ENCODE data around the gene CADM3.

Gene CADM3, protein sequence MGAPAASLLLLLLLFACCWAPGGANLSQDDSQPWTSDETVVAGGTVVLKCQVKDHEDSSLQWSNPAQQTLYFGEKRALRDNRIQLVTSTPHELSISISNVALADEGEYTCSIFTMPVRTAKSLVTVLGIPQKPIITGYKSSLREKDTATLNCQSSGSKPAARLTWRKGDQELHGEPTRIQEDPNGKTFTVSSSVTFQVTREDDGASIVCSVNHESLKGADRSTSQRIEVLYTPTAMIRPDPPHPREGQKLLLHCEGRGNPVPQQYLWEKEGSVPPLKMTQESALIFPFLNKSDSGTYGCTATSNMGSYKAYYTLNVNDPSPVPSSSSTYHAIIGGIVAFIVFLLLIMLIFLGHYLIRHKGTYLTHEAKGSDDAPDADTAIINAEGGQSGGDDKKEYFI

DNA sequence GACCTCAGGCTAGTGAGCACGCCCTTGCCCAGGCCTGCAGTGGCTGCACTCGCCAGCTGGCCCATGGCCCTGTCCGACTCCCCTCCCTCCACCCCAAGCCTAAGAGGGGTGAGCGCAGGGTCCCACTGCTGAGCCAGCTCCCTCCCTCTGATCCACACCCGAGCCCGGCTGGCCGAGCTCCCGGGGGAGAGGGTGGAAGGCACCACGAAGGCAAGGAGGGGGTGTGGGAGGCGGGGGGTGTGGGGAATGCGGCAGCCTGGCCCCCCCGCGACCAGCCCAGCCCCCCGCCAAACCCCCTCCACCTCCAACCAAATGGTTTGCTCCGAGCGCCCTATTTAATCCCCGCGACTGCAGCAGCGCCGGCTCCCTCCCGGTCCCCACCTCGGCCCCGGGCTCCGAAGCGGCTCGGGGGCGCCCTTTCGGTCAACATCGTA, at the start of gene CADM3:
TSS of gene CADM3 (plus strand) at position 362 of the 434 bp plus-strand sequence. CDS start 151 bp downstream, outside the sequence.
- no peak for DNase-seq

- DNase-seq: no peak
These were observed 49.3 kb upstream of the CADM3 start for GRCh38 chr1:159122005-159122621.

GRCh38 chr1:159123587-159123986, 47.8 kb upstream of the CADM3 start:
- no peak for DNase-seq

- DNase-seq: peak; percentile 43
These were observed 39.0 kb upstream of the CADM3 start for GRCh38 chr1:159132271-159132881.

DNA sequence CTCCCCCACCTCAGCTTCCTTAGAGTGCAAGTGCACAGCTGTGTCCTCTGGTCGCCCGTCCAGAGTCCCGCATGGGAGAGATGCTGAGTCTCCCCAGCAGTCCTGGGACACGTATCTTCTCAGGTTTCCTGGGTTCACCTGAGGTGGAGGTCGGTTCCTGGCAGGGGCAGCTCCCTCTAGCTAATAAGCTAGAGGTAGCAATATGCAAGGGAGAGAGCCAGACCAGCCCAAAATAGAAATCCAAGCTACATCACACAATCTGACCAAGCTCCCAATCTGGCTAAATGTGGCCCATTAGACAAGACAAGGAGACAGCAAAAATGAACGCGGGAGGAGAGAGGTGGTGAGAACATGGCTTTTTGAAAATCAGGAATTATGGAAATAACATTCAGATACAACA, 30.9 kb upstream of the CADM3 start:
- no peak for DNase-seq

GRCh38 chr1:159141584-159142390, 29.6 kb upstream of the CADM3 start:
- DNase-seq: no peak

GRCh38 chr1:159142391-159142663, 29.1 kb upstream of the CADM3 start:
- no peak for DNase-seq

DNA sequence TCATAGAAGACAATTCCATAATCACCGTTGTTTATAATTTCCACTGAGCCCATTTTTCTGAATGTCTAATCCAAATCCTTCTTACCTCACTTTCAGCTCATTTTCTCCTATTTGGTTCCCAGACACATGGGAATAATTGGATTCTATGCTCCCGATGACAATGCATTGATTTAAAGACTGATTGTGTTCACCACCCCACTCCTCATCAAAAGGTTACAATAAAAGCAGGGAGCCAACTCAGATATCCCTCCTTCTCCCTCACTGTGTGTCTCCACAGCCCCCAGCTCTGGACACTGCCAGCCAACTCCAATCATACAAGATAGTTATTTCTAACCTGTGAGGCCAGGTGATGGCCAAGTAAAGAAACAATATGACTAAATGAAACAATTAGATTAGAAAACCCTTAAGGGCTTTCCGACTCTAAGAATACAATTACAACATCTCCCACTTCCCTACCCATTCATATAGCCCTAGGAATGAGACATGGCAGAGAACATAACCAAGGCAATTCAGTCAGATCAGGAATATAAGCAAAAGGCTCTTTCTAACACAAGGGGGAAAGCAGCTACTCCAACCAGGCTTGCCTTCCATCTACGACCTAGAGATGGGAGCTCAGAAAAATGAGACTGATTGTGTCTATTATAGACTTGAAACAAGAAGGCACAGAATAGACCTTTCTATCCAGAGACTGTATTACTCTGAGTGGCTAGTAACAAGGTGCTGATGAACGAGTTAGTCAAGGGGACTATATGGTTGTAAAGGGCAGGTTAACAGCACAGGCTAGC, 28.5 kb upstream of the CADM3 start:
- DNase-seq: no peak

DNA sequence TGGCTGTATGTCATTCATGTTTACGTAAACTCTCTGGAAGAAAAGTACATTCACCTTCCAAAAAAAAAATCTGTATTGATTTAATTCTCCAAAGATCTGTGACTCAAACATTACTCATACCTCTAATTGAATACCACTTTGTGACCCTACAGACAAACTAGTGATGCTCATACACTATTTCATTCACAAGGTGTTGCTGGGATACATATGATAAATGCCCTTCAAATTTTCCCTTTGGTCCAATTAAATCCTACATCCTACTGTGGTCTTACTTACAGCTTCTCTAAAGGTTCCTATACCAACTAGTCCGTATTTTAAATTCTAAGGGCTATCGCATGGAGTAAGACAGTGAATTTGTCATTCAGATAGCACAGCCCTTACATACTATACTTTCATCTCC, 26.8 kb upstream of the CADM3 start:
- DNase-seq: no peak

DNA sequence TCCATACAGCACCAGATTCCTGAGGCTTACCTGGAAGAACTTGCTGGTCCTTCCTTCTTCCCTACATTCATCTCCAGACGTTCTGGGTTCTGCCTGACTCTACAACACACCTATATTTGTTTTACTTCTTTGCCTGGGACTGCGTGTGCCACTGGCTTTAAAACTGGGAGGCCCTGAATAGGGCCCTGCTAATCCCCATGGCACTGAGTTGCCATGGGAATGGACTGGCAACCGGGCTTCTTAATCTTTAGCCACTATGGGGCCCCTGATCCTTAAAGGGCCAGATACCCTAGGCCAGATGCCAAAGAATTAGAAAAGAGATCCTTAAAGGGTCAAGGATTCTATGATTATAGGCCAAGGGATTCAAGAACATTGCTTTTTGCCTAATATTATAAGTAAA, 24.4 kb upstream of the CADM3 start:
- no peak for DNase-seq

GRCh38 chr1:159152031-159152430, 19.4 kb upstream of the CADM3 start:
- DNase-seq: no peak

DNA sequence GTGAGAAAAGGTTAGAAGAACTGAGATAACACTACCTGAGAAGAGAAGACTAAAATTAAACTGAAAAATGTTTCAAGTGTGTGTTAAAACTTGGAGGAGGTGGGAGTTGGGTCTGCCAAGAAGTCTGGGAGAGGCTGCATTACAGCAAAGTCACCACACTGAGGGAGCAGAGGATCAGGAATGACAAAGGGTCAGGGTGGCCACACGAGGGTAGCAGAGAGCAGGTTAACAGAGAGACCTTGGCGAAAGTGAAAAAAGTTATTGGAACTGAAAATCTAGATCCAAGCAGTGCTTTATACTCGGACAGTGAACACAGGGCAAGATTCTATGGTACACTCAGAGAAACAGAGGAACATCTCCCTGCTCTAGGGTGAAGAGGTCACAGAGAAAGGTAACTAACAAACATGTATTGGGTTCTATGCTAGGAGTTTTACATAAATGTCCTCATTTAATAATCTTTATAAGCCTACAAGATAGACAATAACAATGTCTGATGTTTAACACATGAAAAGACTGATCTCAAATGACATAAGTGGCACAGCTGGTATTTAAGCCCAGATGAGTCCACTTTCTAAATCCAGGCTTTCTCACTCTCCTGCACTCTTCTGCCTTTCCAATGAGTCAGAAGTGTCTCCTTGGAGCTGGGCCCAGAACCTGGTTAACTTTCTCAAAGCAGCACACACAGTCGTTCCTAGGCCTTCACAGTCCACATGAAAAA, 10.3 kb upstream of the CADM3 start:
- peak; percentile 53 for DNase-seq

GRCh38 chr1:159161719-159162026, 9.7 kb upstream of the CADM3 start:
- no peak for DNase-seq

- DNase-seq: no peak
These were observed 8.7 kb upstream of the CADM3 start for GRCh38 chr1:159162516-159163265.

DNA sequence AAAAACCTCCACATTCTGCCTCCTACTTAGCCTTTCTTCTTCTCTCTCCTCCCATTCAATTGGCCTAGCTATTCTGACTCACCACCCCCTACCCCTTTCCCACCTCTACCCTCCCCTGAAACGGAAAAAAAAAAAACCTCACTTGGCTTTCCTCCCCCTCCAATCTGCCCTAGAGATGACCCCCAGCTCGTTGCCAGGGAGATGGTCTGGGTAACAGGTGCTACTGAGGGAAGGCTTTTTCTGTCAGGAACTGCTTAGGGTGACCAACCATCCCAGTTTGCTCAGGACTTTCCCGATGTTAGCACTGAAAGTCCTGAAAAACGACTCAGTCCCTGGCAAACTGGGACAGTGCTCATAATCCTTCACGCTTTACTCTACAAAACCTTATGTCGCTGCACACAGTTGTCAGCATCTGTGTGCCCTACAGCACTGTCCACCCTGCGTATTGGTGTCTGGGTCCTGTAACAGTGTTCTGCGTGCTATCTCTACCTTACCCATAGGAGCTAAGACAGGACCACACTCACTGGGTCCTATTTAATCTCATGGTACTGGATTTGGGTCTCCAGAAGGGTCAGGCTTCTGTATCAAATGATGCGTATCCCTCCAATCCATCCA, 7.7 kb upstream of the CADM3 start:
- DNase-seq: no peak

- no peak for DNase-seq
These were observed 3.4 kb upstream of the CADM3 start for GRCh38 chr1:159168043-159168442.

- no peak for DNase-seq
These were observed 776 bp upstream of the CADM3 start for GRCh38 chr1:159170639-159171038.

- no peak for DNase-seq
These were observed 480 bp downstream of the CADM3 start for GRCh38 chr1:159171688-159172501.

- DNase-seq: no peak
These were observed 1.3 kb downstream of the CADM3 start for GRCh38 chr1:159172614-159173291.
